Pulmonary artery endothelial cell (primary cell): Measurements from ENCODE around the gene IRF6. TPM values are rescaled to one million over a fixed set of nuclear protein-coding genes. Genes with fewer than 3 reads are reported as not detected.
A peak's percentile ranks its signal among the peaks of the same experiment; 100 is the strongest.

Experiments used
- DNase-seq: peaks from one replicate; pipeline ENCODE4 v3.0.0-alpha.2; 2011; ENCODE audit warnings: low read depth, low spot score
- total RNA-seq: library from RNA; depleted of rRNA; stranded (reverse); fragments of >200 nt; gene quantifications from 2 replicates; pipeline ENCODE4 v1.2.3, GENCODE V29; 2014

IRF6 gene
- 18.4 and 24.3 TPM in 2 replicates for total RNA-seq

DNA sequence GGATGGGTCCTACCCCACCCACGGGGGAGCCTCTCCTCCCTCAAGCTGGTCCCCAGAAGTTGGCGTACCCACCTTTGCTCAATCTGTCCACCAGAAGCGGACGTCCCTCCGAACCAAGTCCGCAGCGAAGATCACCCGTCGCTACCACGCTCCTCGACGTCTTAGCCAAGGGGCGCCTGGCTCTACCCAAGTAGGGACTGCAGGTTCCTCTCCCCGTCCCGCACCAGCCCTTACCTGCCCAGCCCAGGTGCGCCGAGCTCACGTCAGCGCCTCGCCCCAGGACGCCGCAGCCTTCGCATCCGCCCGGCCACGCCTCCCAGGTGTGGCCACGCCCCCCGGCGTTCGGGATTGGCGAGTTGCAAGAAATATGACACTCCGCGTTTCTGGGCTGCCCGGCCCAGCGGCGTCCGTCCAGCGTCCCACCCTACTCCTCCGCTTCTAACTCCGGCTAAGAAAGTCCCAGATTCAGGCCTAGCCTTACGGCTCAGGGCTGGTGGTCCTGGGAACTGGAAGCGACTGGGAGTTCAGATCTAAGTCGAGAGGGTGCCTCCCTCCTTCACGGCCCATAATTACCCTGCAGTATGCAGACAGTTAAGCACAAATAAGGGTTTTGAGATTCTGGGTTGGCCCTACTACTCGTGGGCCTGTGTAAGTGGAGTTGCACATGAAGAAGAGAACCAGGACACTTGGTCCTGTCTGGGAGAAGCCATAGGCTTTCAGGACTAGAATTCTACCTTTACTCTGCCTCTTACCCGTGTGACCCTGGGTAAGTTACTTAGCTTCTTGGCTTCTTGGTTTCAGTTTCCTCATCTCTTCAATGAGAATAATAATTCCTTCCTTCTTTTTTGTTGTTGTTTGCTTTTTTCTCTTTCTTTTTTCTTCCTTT is at the start of gene IRF6:
Gene IRF6 (minus strand): TSS at position 268 of the 886 bp plus-strand sequence. CDS start 4,729 bp downstream, outside the sequence.
- no peak for DNase-seq

DNA sequence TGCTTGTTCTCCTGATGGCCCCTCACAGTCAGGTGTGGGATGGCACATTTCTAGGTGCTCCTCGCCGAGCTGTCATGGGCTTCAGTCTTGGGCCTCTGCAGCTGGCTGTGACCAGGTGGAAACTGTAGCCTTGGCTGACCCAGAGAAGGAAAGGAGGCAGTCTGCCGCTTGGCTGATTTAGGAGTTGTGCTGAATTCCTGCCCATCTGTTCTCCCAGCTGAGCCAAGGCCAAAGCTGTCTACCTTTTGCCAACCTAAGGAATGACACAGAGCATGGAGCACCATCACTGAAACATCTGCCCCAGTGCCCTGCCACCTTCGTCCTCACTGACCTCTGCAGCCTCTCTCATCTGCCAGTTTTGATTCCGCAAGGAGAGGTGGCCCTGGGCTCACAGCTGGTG is 49.7 kb upstream of the IRF6 start:
- no peak for DNase-seq

DNA sequence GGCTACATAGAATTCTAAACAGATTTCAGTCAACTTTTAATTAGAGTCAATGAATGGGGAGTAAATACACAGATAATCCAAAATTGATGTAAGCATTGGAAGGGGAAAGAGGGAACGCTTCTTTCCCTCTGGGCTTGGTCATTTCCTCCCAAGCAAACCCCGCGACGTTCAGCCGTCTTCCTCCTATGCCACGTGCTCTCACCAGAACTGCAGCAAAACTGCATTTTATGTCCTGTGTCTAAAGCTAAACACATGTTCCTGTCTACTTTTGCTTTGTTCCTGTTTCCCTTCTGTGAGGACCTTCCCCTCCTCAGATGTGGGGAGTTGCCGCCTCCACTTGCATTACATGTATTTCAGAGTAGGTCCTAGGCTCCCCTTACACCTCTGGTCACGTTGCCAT is 49.1 kb upstream of the IRF6 start:
- no peak for DNase-seq

DNA sequence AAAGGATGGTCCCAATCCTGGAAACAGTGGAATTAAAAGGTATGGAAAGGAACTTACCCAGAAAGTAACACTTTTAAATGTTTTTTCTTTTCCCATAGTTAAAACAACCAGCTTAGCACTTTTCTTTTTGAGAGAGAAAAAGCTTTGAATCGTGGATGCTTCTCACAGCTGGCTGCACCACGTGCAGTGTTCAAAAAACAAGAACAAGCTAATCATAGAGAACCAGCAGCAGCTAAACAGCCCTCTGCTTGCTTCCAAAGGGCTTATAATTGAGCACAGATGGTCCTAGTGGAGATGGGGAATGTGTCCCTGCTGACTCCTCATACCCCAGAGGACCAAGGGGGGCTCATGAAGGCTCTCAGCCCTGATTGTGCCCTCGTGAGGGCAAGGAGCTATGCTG is 48.3 kb upstream of the IRF6 start:
- DNase-seq: no peak

DNA sequence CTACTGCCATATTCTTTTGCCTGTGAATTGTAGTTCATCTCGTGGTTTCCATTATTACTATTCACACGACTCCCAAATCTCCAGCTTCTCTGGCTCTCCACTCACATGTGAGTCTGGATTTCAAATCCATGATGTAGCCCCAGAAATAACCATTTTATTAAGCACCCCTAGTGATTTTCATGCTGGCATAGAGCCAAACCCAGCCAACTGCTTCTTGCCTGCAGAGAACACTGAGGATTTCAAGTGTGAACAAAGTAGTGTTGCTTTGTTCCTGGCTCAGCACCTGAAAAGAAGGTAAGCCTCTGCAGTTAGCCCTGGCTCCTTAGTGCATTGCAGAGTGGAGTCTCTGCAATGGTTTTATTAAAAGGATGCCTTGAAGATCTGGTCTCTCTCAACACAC is 47.7 kb upstream of the IRF6 start:
- DNase-seq: no peak

DNA sequence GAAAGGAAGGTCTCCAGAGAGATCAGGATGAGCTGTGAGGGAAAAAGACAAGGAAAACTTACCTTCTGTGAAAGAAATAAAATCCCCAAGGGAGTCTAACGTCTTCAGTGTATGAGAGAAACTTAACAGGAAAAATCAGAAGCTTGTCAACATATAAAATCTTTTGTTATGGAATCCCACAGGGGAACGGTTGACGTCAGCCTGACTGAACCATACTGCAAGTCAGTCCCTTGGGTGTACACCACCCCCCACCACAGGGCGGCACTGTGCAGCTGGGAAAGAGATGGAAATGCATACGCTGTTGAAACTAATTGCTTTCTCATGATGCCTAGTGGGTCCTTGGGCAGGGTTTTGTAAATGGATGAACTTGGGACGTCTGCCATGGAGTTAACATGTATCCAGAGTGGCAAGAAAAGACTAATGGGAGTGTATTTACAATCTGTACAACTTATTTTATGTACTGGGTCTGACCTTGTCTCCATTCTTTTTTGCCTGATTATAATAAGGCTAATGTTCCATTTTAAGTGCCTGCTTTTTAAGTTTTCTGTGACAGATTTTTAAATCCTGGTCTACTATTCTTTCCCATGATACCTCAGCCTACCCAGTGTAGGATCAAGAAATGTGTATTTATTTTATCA is 44.5 kb upstream of the IRF6 start:
- DNase-seq: peak; percentile 27

DNA sequence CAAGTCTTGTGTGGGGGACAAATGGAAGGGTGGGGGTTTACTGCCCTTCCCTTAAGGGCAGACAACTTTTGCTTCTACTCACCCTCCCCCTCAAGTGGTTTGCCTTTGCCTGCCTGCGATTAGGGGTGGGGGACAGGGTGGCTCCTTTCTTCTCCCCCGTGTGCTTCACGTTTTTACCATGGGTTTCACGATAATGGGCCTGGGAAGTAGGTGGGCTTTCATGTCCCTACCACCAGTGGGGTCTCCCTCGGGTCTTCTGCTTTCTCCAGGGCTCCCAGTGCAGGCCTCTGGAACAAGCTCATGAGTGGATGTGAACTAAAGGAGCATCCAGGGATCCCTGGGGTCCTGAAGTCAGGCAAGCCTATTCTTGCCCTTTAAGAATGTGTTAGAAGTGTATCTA is 43.4 kb upstream of the IRF6 start:
- no peak for DNase-seq

DNA sequence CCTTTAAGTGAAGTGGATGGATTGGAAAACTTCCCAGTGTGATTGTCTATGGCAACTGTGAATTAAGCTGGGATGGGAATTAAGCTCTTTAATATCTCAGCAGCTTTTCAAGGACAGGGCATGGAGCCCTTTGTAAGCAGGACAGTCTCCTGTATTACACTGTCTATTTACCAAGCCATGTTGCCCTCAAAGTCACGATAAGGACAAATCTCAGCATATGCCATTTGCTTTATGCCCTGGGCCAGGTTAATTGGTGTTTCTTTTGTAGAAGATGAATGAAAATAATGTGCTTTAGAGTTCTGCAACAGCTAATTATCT is 39.4 kb upstream of the IRF6 start:
- no peak for DNase-seq

DNA sequence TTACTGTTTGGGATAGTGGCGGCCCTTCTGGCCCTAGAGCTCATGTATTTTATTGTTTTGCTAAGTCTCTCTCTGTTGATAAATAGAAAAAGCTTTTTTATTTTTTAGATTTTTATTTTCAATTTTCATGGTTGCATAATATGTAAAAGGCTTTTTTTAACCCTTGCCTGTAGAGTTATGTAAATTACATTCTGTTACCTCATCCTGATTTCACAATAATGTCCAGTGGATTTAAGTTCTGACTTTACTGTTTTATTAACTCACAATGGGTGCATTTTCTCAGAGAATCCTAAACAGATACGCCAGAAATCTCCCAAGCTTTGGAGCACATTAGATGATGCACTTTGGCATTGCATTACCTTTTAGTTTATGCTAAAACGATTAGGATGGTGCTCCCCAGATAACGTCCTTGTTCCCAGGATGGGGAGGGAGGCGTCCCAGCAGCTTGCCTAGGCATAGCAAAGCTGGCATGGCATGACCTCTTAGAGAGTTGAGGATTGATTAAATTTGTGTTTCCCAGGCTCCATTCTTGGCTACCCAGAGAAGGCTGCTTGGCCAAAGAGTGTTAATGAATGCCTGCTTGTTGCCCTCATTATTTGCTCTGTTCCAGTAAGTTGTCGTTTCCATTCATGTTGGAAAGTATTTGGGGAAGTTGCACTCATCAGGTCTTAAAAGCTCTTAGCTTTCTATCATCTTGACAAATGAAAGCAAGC is 38.9 kb upstream of the IRF6 start:
- DNase-seq: no peak

DNA sequence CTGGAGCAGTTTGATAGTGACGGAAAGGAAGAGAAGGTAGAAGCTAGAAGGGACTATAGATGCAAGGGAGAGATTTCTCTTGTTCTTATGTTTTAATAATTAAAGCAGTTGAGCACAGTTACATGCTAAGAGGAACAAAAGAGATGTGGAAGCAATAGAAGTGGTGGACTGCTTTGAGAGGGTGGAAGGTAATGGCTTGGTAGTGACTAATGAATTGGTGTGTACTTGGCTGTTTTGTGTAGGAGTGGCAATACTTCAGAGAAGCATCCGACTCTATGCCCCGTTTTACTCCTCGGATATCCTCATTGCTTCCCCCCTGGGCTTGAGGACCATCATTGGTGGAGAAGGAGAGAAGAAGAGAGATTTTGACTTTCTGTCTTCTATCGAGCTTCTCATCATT is 34.7 kb upstream of the IRF6 start:
- no peak for DNase-seq

DNA sequence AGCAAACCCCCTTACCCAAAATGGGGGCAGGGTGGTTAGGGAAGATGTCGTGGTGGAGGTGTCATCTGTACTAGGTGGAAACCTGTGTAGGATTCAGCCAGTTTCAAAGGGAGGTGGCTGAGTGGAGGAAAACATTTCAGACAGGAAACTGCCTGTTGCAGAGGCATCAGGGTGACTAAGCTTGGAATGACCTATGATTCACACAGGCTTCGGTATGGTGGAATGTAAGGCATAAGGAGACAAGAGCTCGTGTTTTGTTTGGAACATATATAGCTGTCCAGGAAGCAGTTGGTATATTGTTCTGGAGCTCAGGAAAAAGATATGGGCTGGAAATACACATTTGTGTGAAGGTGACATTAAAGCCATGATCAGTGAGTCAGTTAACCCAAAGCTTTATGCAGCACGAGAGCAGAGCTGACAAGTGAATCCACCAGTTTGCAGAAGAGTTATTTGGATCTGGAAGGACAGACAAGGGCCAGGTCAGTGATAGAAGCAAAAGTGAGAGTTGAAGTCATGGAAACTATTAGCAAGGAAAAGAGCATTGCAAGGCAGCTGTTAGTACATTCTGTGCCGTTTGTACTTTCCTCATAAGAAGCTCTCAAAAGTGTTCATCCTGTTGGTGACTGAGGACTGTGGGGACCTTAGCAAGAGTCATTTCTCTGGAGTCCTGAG is 34.1 kb upstream of the IRF6 start:
- DNase-seq: peak; percentile 97

DNA sequence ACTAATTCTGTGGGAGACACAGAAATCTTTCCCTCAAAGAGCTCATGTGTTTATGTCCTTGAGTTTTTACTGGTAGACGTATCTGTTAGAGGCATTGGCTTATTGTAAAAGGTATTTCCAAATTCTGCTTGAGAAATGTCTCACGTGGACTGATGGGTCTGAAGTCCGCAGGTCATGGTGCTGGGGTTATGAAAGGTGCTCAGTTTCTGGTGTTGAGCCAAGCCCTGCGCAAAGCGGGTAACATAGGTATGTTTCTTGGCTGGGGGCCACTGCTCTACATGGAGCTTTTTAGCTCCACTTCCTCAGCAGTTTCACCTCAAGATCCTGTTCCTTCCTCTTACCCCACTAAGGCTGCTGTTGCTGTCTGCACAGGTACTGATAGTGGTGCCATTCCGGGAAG is 32.6 kb upstream of the IRF6 start:
- DNase-seq: no peak

DNA sequence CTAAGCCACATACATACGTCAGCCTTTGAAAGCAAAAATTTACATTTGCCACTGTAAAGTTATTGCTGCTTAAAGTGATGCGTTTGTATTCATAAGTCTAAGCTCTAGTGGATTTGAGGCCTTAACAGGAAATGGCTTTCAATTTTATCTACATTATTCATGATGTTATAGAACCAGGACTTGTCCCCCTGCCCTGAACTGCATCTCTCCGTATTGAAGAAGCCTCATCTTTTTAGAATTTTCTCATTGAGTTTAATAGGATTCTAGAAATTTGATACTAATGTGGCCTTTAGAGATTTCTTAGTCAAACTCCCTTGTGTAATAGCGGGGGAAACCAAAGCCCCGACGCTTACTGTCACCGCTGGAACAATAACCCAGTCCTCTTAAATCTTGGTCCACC is 31.7 kb upstream of the IRF6 start:
- no peak for DNase-seq

DNA sequence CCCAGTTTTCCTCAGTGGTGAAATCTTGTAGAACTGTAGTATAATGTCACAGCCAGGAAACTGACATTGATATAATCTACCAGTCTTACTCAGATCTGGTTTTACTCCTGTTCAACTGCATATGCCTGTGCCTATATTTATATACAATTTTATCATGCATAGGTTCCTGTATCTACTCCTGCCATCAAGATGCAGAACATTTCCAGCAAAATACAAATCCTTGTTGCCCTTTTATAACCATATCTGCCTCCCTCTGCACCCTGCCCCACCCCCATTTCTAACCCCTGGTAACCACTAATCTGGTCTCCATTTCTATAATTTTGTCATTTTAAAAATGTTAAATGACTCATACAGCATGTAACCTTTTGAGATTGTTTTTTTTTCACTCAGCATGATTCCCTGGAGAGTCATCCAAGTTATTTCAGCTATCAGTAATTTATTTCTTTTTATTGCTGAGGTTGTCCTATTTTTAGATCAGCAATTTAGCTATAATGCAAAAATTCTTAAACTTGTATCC is 29.9 kb upstream of the IRF6 start:
- no peak for DNase-seq

DNA sequence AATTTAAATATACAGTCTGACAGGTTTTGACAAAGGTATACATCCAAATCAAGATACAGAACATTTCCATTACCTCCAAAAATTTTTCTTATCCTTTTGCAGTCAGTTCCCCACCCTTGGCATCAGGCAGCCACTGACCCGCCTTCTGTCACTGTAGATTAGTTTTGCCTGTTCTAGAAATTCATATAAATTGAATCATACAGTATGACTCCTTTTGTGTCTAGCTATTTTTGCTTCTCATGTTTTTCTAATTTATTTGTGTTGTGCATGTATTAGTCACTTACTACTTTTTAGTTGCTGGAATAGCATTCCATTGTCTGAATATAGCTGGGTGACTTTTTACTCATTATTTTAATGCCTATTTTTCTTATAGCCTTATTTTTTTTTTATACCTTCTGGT is 25.7 kb upstream of the IRF6 start:
- DNase-seq: no peak

DNA sequence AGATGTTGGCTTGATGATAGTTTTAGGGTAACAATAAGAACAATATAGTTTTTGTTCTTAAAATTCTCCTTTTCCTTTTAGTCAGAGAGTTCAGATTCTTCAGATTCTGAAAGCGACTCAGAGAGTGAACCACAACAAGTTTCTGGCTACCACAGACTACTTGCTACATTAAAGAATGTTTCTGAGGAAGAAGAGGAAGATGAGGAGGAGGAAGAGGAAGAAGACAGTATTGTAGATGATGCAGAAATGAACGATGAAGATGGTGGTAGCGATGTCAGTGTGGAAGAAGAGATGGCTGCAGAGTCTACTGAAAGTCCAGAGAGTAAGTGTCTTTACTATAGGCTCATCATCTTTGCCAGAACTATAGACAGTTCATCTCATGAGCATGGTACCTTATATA is 24.8 kb upstream of the IRF6 start:
- no peak for DNase-seq

DNA sequence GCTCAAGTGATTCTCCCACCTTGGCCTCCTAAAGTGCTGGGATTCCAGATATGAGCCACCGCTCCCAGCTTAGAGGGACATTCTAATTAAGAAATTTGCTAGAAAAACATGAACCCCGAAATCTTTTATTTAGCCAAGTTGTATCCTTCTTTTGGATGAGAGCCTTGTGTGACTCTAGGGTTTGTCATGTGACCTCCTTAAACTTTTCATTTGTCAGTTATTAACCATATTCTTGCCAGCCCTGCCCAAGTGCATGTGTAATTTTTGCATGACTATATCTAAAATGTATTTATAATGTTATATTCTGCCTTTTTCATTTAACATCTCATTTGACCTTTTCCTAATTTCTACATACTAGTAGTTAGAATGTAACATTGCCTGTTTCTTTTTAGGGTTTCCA is 23.8 kb upstream of the IRF6 start:
- no peak for DNase-seq

DNA sequence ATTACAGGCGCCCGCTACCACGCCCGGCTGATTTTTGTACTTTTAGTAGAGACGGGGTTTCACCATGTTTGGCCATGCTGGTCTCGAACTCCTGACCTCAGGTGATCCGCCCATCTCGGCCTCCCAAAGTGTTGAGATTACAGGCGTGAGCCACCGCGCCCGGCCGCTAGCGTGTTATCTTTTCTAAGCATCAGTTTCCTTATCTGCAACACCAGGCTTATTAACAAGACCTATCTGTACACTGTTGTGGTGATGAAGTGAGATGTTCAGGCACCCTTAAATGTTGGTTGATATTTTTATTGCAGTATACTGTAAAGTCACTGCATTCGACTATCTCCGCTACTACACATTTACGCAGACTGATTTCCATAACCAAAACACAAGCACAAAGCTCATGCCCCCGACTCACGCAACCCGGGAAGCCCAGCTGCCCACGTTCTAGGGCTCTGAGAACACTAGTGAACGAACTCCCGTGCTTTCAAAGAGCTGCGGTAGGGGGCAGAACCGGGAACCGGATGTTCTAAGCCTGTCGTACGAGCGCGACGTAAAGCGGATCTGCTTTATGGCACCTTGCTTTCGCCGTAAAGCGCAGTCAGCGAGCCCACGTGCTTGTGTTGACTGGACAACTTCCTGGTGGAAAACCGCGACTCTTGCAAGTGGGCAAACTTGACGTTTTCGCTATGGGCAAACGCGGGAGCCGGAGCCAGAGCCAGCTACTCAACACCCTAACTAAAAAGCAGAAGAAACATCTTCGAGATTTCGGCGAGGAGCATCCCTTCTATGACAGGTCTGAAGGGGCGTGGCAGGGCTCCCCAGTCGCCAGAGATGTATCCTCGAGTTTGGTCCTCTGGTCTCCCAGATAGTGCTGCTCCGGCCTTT is 21.7 kb upstream of the IRF6 start, which contains the start of gene UTP25:
Gene UTP25 (plus strand): TSS at position 589 of the 879 bp plus-strand sequence. CDS start 92 bp downstream, at position 681.
- DNase-seq: peak; percentile 94

DNA sequence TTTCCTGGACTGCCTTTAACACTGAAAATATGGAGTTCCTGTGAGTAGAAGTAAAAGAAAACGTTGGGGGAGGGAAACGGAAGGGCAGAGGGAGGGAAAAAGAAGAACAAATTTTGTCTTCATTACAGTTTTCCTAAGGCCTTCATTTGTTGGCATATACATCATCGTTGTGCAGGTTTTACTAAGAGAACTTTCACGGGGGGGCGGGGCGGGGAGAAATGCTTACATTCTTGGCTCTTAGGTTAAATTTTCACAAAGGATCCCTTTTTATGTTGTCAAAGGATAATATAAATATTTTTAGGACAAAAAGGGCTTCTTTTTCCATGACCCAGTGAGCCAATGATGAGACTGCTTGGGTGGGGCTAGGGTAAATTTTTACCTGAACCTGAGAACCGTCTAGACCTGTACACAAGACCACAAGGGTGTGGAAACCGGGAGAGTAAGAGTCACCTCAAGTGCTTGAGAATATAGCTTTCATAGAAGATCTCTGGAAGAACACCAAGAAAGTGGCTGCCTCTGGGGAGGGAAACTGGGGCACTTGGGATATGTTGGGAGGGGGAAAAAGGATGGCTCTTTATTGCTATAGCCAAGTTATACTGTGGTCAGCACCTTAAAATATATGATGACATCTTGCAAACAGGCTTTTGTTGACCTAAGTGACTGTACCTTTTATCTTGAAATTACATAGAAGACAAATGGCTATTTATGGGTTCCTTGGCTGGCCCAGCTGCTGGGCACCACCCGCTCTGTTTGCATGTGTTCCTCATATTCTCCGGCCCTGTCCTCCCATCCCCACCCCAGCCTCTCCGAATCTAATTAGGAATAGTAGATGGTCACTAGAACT is 19.9 kb upstream of the IRF6 start:
- DNase-seq: no peak
